Inflammatory macrophage (primary cell): ENCODE measurements around the gene SCAMP4.

Source experiments
- DNase-seq, 2 donors: peaks; one replicate each; pipeline ENCODE4 v3.0.0-alpha.2; 2020 to 2022

Gene SCAMP4

GRCh38 chr19:1941146-1942077 is 36.2 kb downstream of the SCAMP4 start, which contains the start of gene CSNK1G2:
Gene CSNK1G2, plus strand, starts transcription at chr19:1941172. Its CDS starts 28,601 bp downstream, at chr19:1969773.
- peak in 1 of 2 donors; percentile 11 for DNase-seq

DNA sequence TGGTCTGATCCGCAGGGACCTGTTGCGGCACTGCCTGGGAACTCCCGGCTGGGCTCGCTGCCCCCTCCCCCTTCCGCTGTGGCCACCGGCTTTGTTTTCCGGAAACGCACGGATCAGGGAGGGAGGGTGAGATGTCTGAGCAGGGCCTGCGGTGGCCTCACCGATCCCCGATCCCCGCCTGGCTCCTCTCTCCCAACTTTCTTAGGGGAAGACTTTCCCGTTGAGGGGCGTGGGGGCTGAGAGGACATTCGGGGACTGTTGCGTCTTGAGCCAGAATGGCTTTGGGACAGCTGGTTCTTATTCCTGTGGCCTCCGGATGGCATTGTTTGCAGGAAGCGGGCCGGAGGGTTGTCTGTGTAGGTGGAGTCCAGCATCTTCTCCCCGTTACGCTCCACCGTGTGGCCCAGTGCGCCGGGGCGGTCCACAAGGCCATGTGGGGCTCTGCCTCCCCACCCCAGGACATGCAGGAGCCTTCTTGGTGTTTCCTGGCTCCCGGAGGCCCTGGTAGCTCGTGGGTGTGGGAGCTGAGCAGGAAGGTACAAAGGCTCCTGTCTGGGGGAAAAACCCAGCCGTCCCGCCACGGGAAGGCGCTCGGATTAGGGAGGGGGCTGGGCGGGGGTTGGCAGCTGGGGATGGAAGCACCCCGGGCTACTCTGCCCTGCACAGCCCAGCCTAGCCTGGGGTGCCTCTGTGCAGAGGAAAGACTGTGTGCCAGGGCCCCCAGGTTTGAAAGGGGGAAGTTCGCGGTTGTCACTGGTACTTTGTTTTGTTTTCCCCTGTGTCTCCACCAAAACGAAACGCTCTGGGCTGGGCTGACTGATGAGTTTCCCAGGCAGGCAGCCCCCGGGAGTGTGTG is 37.1 kb downstream of the SCAMP4 start:
- DNase-seq, result peak; percentile 51 to 52

GRCh38 chr19:1942934-1943555 is 37.8 kb downstream of the SCAMP4 start:
- peak; percentile 4 to 21 for DNase-seq

DNA sequence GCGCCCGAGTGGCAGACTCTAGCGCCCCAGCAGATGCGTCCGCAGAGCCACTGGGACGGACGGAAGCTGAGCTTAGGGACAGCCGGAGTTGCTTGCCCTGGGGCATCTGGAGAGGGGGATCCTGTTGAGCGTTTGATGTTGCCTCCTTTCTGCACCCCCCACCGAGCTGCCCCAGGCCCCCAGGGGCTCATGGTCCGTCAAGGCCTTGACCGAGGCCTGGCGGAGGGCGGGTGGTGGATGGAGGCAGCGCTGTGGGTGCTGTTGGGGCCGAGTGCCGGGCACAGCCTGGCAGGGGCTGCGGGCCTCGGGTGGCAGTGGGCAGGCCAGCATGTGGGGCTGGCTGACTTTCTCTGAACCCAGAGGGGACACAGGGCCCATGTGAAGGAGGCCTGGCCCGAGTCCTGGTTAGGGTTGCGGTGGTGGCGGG is 38.5 kb downstream of the SCAMP4 start:
- DNase-seq, result no peak

GRCh38 chr19:1944088-1944915 is 39.1 kb downstream of the SCAMP4 start:
- DNase-seq, result peak; percentile 51 to 72

- DNase-seq, result no peak
Observed at GRCh38 chr19:1944916-1945561, 39.8 kb downstream of the SCAMP4 start.

DNA sequence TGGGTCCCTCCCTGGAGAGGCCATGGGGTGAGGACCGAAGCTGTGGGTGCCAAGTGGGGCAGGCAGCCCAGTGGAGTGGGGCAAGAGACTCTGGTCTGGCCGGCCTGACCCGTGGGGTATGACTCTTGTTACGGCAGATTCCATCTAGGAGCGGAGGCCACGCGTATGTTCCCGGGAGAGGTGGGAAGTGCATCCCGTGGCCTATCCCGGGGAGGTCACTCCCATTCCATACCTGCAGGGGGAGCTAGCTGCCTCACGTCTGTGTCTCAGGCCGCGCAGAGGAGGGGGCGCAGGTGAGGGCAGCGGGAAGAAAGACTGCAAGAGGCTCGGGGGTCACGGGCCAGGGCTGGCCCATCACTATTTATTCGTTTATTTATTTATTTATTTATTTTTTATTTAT is 40.7 kb downstream of the SCAMP4 start:
- DNase-seq, result peak; percentile 6 to 31

- peak; percentile 41 to 60 for DNase-seq
Observed at GRCh38 chr19:1947651-1948209, 42.5 kb downstream of the SCAMP4 start.

DNA sequence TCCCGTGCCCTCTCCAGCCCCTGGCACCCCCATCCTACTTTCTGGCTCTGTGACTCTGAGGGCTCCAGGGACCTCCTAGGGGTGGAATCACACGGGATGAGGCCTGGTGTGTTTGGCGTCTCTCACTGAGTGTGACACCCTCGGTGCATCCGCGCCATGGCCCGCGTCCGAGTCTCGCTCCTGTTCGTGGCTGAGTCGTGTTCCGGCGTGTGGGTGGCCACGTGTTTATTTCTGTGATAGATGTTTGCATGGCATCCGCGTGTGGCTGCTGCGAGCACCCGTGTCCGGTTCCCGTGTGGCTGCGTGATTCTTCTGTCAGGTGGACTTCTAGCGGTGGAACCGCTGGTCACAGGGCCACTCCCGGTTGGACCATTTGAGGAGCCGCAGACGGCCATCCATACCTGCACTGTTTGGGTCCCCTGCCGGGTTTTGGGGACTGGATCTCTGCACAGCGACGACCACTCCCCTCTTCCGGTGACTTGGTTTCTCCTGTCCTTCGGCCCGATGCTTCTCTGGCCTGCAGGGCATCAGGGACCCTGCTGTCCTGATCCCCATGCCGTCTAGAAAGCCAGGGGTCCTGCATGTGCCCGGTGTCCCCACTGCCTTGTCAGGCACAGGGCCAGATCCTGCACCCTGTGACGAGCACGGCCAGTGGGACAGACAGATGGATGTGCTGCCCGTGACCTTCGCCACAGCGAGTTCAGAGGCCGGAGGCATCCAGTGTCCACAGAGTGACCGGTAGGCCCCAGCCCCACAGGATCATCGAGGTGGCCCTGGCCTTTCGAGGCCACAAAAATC is 44.3 kb downstream of the SCAMP4 start:
- DNase-seq, result no peak

DNA sequence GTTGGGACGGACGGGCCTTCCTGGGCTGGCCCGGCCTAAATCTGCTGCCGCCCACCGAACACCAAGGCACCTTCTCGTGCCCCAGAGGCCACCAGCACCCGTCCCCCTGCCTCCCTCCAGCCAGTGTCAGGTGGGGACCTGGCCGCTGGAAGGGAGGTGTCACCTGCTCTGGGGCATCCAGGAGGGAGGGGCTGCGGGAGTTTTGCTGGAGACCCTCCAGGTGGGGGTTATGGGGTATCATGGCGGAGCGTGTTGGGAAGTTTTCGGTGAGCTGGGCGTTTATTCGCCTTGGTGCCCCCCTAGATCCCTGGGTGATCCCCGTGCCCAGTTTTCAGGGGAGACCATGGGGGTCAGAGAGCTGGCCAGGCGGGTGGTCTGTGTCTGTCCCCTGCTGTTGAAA is 45.4 kb downstream of the SCAMP4 start:
- no peak for DNase-seq

- DNase-seq, result no peak
Observed at GRCh38 chr19:1952635-1953034, 47.4 kb downstream of the SCAMP4 start.

DNA sequence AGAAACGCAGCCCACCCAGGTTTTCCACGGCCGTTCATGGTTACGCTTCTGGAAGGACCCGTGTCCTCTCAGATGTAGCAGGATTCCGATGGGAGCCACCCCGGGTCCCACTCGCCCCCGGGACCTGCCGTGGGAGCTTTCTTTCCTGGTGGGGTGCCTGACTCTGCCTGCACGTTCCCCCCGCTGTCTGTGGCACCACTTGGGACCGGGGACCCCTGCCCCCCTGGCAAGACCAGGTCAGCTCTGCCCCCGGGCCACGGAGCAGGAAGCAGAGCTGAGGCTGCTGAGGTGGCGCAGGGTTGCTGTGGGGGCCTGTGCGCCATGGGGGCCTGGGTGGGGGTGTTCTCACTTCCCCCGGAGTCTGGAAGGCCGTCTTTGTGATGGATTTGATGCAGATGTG is 47.8 kb downstream of the SCAMP4 start:
- DNase-seq, result no peak

DNA sequence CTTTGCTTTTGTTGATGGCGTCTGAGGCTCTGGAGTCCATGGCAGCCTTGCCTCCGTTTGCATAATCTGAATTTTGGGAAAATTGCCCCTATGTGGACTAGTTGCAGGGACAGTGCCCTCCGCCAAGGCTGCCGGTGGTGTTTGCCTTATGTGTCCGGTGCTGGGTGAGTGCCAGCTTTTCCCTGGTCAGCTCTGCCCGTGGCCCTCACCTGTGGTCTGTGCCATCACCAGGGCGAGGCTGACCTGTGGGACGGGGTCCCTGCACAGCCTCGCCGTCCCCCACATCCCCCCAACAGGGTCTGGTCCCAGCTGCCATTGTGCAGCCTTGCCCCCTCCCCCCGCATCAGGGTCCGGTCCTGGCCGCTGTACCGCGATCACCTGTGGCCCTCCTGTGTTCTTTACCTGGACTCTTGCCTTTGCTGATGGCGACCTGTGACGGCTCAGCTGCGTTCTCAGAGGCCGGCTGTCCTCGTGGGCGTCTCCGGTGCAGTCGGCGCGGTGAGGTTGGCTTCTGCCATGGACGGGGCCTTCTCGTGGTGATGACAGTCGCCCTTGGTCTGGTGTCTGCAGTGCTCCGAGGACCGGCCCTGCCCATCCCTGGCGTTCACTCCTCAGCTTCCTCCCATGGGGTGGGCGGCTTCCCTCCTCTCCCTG is 48.4 kb downstream of the SCAMP4 start:
- no peak for DNase-seq

GRCh38 chr19:1954532-1954933 is 49.3 kb downstream of the SCAMP4 start:
- DNase-seq, result no peak

DNA sequence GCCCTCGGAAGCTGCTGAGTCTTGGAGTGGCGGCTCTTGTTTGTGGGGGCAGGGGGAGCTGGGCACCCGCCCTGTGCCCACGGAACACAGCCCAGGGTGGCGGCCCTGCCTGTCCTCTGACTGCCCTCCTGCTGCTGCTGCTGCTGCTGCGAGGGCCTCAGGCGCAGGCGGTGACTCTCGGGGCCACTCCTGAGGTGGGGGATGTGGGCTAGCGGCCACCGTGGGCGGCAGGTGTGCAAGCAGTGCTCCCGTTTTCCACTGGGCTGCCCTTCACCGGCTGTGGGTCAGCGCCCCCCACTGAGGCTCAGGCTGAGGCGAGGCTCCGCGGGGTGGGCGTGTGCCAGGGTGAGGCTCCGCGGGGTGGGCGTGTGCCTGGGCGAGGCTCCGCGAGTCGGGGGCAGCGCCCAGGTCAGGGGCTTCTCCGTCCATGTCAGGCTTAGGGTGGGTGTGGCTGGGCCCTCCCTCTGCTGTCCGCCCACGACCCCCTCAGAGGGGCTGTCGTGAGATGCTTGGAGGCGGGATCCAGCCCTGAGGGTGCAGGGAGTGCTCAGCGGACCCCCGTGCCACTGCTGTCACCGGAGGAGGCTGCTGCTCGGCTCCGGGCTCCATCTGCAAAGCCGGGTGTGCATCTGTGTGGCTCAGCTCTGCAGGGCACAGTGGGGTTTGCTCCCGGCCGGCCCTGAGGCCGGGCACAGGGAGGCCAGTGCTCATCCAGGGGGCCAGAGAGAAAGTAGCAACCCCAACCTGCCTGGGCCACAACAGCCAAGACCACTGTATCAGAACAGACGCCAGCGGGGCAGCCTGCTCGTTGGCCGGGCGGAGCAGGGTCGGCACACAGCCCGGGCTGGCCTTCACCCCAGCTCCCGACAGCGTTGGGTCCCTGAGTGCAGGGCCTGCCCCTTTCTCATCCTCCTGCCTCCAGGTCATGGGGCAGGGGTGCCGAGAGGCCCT is 50.2 kb downstream of the SCAMP4 start:
- DNase-seq, result no peak

- DNase-seq, result no peak
Observed at GRCh38 chr19:1956122-1956494, 50.9 kb downstream of the SCAMP4 start.

DNA sequence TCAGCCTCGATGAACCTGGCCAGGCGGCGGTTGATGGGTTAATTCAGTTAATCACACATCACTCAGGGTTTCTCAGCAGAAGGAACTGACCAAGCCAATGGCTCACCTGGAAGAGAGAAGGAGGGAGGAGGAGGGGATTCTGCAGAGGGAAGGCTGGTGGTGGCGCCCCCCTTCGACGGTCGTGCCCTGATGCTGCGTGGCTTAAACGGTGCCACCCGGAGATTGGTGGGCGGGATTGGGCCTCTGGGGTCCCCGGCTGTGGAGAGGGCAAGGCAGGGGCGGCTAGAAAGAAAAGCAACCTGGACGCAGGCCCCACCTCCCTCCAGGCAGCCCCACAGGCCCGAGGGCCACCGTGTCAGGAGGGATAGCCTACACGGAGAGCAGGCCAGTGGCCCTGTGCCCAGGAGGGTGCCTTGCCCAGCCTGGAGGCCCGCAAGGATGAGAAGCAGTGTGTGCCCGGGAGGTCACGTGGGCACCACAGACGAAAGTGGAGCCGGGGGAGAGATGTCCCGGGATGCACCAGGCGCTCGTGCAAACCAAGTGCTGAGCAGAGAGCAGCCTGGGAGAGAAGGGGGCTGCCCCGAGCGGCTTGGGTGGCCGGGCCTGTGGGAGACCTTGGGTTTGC is 51.8 kb downstream of the SCAMP4 start:
- no peak for DNase-seq
